Choroid plexus epithelial cell (primary cell): ENCODE data around the gene PLB1.

Experiments used
- DNase-seq: peaks from one replicate; pipeline ENCODE4 v3.0.0-alpha.2; 2010; ENCODE audit warnings: low read depth
- H3K4me3 ChIP-seq: 2 replicates; pipeline ENCODE4 v1.5.1; 2011; ENCODE audit warnings: low read depth, mild to moderate bottlenecking, control low read depth, low read length, moderate library complexity
- CTCF ChIP-seq: conservative IDR thresholded peaks from 2 replicates; pipeline ENCODE4 v1.5.1; 2011; ENCODE audit warnings: low read depth, mild to moderate bottlenecking, control low read depth, inconsistent platforms, low read length, moderate library complexity

PLB1 gene

GRCh38 chr2:28512607-28512965, 16.7 kb downstream of the PLB1 start:
- no peak for TF ChIP-seq CTCF
- DNase-seq = no peak

GRCh38 chr2:28513097-28513496, 17.2 kb downstream of the PLB1 start:
- no peak for DNase-seq
- TF ChIP-seq CTCF = no peak
- no peak overlapping the region for H3K4me3 ChIP-seq

More at GRCh38 chr2:28512607-28512965, 16.7 kb downstream of the PLB1 start:
- no peak overlapping the region for H3K4me3 ChIP-seq

- DNase-seq = no peak
- no peak for TF ChIP-seq CTCF
- no peak overlapping the region for H3K4me3 ChIP-seq
Measured at GRCh38 chr2:28515176-28515751, 19.4 kb downstream of the PLB1 start.

- no peak for TF ChIP-seq CTCF
- no peak for DNase-seq
- no peak overlapping the region for H3K4me3 ChIP-seq
Measured at GRCh38 chr2:28516430-28516829, 20.6 kb downstream of the PLB1 start.

- no peak overlapping the region for H3K4me3 ChIP-seq
- no peak for TF ChIP-seq CTCF
- no peak for DNase-seq
Measured at GRCh38 chr2:28516950-28517349, 21.1 kb downstream of the PLB1 start.

GRCh38 chr2:28521663-28522062, 25.8 kb downstream of the PLB1 start:
- no peak for TF ChIP-seq CTCF
- no peak for DNase-seq
- H3K4me3 ChIP-seq = no peak overlapping the region

GRCh38 chr2:28522481-28522880, 26.6 kb downstream of the PLB1 start:
- TF ChIP-seq CTCF = no peak
- no peak for DNase-seq
- H3K4me3 ChIP-seq = no peak overlapping the region
